Hepatocyte (in vitro differentiated cells): Measurements from ENCODE around the gene PRR36.
"Not testable (repeated sequence)": the region's sequence is repeated elsewhere in the genome, so short reads cannot be mapped to it uniquely, and the experiment has no call there.

Source experiments
- CTCF ChIP-seq: fragments of 200-600 bp; sonication (generic); IDR thresholded peaks from 2 replicates; pipeline ENCODE4 v1.5.1; 2016; ENCODE audit warnings: antibody characterized with exemption, mild to moderate bottlenecking; ENCODE audit not compliant: poor library complexity
- EZH2 ChIP-seq: fragments of 200-600 bp; sonication (generic); IDR thresholded peaks from 2 replicates; pipeline ENCODE4 v1.6.1; 2016; ENCODE audit warnings: antibody characterized with exemption, mild to moderate bottlenecking, borderline replicate concordance

GRCh38 chr19:7859087-7859486 lies 15.1 kb downstream of the PRR36 start:
- TF ChIP-seq CTCF, EZH2: not testable (repeated sequence)
